Measurements from ENCODE around the gene SMARCAL1. TPM values are rescaled to one million over a fixed set of nuclear protein-coding genes. Genes with fewer than 3 reads are reported as not detected.

SMARCAL1 gene
- total and polyA plus RNA-seq, 2 of the 13 experiments (the other 11 are each of a cell fraction or from before 2014, with no cell fraction given): 12.7 to 21.3 TPM

GRCh38 chr2:216414772-216415319, 2.6 kb downstream of the SMARCAL1 start (continued):
- TF ChIP-seq ARID5B (CRISPR knock-in tag; IDR thresholded peaks at IDR 0.05): peak; percentile 18; the same call in 1 of the 2 replicates
- TF ChIP-seq ZNF687 (CRISPR knock-in tag; IDR thresholded peaks at IDR 0.05): no peak; the same call in 1 of the 2 replicates
- no peak for TF ChIP-seq MLLT10 (CRISPR knock-in tag; IDR thresholded peaks at IDR 0.05)
- no peak for TF ChIP-seq GTF2F1 (IDR thresholded peaks at IDR 0.05; ENCODE audit: low read length)
- no peak for TF ChIP-seq ZNF281 (CRISPR knock-in tag; IDR thresholded peaks at IDR 0.05; ENCODE audit: borderline replicate concordance)
- no peak for TF ChIP-seq ZNF460 (CRISPR knock-in tag; IDR thresholded peaks at IDR 0.05; ENCODE audit: borderline replicate concordance)
- no peak for TF ChIP-seq POLR2A (IDR thresholded peaks at IDR 0.05; ENCODE audit: insufficient read depth in 1 of 2, low read depth in 2 of 2, low read length in 2 of 2)
- peak; percentile 54; the same call in 1 of the 2 replicates for TF ChIP-seq TARDBP (CRISPR knock-in tag; IDR thresholded peaks at IDR 0.05)
- TF ChIP-seq JUND (CRISPR knock-in tag; IDR thresholded peaks at IDR 0.05): no peak
- no peak for TF ChIP-seq CEBPZ (IDR thresholded peaks at IDR 0.05; ENCODE audit: low read length)
- no peak for TF ChIP-seq IRF9 (CRISPR knock-in tag; IDR thresholded peaks at IDR 0.05; ENCODE audit: borderline replicate concordance)
- no peak for TF ChIP-seq ATM (IDR thresholded peaks at IDR 0.05; ENCODE audit: borderline replicate concordance)
